H9 (cell line): ENCODE data around the gene DENND10. TPM values are rescaled to one million over a fixed set of nuclear protein-coding genes. Genes with fewer than 3 reads are reported as not detected.

Experiments
- DNase-seq: peaks from one replicate; pipeline ENCODE4 v3.0.0-alpha.2; 2017
- H2AFZ ChIP-seq: one replicate; pipeline ENCODE4 v1.6.1; 2013; ENCODE audit warnings: mild to moderate bottlenecking, low read length, control low read depth, moderate library complexity
- H2AK5ac ChIP-seq: 2 replicates; pipeline ENCODE4 v1.6.1; 2013; ENCODE audit warnings: low read length, control low read depth, mixed read lengths; ENCODE audit not compliant: insufficient read length
- H2BK120ac ChIP-seq: one replicate; pipeline ENCODE4 v1.6.1; 2013; ENCODE audit warnings: low read depth, mild to moderate bottlenecking, low read length, control low read depth, inconsistent platforms; ENCODE audit not compliant: poor library complexity, severe bottlenecking
- H2BK12ac ChIP-seq: 2 replicates; pipeline ENCODE4 v1.6.1; 2013; ENCODE audit warnings: low read length, control low read depth, mixed read lengths, low read depth; ENCODE audit not compliant: insufficient read length
- H2BK15ac ChIP-seq: 2 replicates; pipeline ENCODE4 v1.6.1; 2013; ENCODE audit warnings: low read depth, low read length, control low read depth
- H2BK20ac ChIP-seq: one replicate; pipeline ENCODE4 v1.6.1; 2013; ENCODE audit warnings: low read depth, mild to moderate bottlenecking, low read length, control low read depth, inconsistent platforms; ENCODE audit not compliant: poor library complexity, severe bottlenecking
- H2BK5ac ChIP-seq: 2 replicates; pipeline ENCODE4 v1.6.1; 2013; ENCODE audit warnings: low read length, control low read depth, mixed read lengths; ENCODE audit not compliant: insufficient read length
- H3K14ac ChIP-seq: 2 replicates; pipeline ENCODE4 v1.6.1; 2013; ENCODE audit warnings: low read length, control low read depth; ENCODE audit not compliant: insufficient read depth
- H3K18ac ChIP-seq: 2 replicates; pipeline ENCODE4 v1.6.1; 2013; ENCODE audit warnings: low read depth, mild to moderate bottlenecking, mixed read lengths, low read length, control low read depth; ENCODE audit not compliant: insufficient read length
- H3K23ac ChIP-seq: 2 replicates; pipeline ENCODE4 v1.6.1; 2013; ENCODE audit warnings: low read length, control low read depth, mixed read lengths, low read depth; ENCODE audit not compliant: insufficient read length
- H3K23me2 ChIP-seq: 2 replicates; pipeline ENCODE4 v1.6.1; 2013; ENCODE audit warnings: low read depth, mild to moderate bottlenecking, mixed read lengths, low read length, control low read depth; ENCODE audit not compliant: insufficient read length, poor library complexity, severe bottlenecking
- H3K27ac ChIP-seq: 2 replicates; pipeline ENCODE4 v1.5.1; 2013; ENCODE audit warnings: low read length, control low read depth, mixed read lengths, low read depth; ENCODE audit not compliant: insufficient read length
- H3K27me3 ChIP-seq: 2 replicates; pipeline ENCODE4 v1.6.1; 2013; ENCODE audit warnings: low read length, control low read depth, inconsistent platforms; ENCODE audit not compliant: insufficient read depth
- H3K4ac ChIP-seq: 2 replicates; pipeline ENCODE4 v1.6.1; 2013; ENCODE audit warnings: low read depth, mild to moderate bottlenecking, control low read depth, inconsistent platforms, low read length, moderate library complexity
- H3K4me1 ChIP-seq: 2 replicates; pipeline ENCODE4 v1.6.1; 2013; ENCODE audit warnings: low read length, control low read depth, inconsistent platforms; ENCODE audit not compliant: insufficient read depth
- H3K4me2 ChIP-seq: 2 replicates; pipeline ENCODE4 v1.6.1; 2013; ENCODE audit warnings: low read length, control low read depth, mixed read lengths; ENCODE audit not compliant: insufficient read length, insufficient read depth
- H3K56ac ChIP-seq: 2 replicates; pipeline ENCODE4 v1.6.1; 2013; ENCODE audit warnings: low read depth, mild to moderate bottlenecking, mixed read lengths, low read length, control low read depth; ENCODE audit not compliant: insufficient read length
- H3K79me1 ChIP-seq: 2 replicates; pipeline ENCODE4 v1.6.1; 2013; ENCODE audit warnings: low read depth, mild to moderate bottlenecking, moderate library complexity, low read length, control low read depth, inconsistent platforms; ENCODE audit not compliant: insufficient read depth, poor library complexity, severe bottlenecking
- H3K79me2 ChIP-seq: 2 replicates; pipeline ENCODE4 v1.6.1; 2013; ENCODE audit warnings: low read length, control low read depth, inconsistent platforms; ENCODE audit not compliant: insufficient read depth
- H3K9ac ChIP-seq: 2 replicates; pipeline ENCODE4 v1.6.1; 2013; ENCODE audit warnings: low read length, control low read depth, mixed read lengths; ENCODE audit not compliant: insufficient read length; ENCODE audit errors: extremely low read depth
- H3K9me3 ChIP-seq: one replicate; pipeline ENCODE4 v1.6.1; 2013; ENCODE audit warnings: low read depth, low read length, inconsistent platforms; ENCODE audit not compliant: control insufficient read depth
- H3T11ph ChIP-seq: one replicate; pipeline ENCODE4 v1.6.1; 2013; ENCODE audit warnings: mild to moderate bottlenecking, low read length, control low read depth, inconsistent platforms
- H4K20me1 ChIP-seq: one replicate; pipeline ENCODE4 v1.6.1; 2013; ENCODE audit not compliant: control insufficient read depth, insufficient read length, insufficient read depth
- H4K5ac ChIP-seq: 2 replicates; pipeline ENCODE4 v1.6.1; 2013; ENCODE audit warnings: low read depth, mild to moderate bottlenecking, mixed read lengths, low read length, control low read depth; ENCODE audit not compliant: insufficient read length
- H4K8ac ChIP-seq: replicated peaks from 2 replicates; pipeline ENCODE4 v1.6.1; 2013; ENCODE audit warnings: low read length, control low read depth, mixed read lengths, low read depth; ENCODE audit not compliant: insufficient read length
- H4K91ac ChIP-seq: 2 replicates; pipeline ENCODE4 v1.6.1; 2013; ENCODE audit warnings: low read depth, mild to moderate bottlenecking, moderate library complexity, mixed read lengths, low read length, control low read depth; ENCODE audit not compliant: insufficient read length
- H3K27ac Mint-ChIP-seq, 3 experiments: 2 replicates in 2 of 3; 3 replicates in 1 of 3; pipeline ENCODE4 v1.8.0; 2020 to 2021; ENCODE audit warnings: mixed read lengths in 3 of 3, mild to moderate bottlenecking in 1 of 3, moderate library complexity in 1 of 3
- H3K27me3 Mint-ChIP-seq: 2 replicates; pipeline ENCODE4 v1.8.0; 2021; ENCODE audit warnings: low read depth, mild to moderate bottlenecking, moderate library complexity, mixed read lengths
- H3K36me3 Mint-ChIP-seq, 3 experiments: 2 replicates in 2 of 3; 3 replicates in 1 of 3; pipeline ENCODE4 v1.8.0; 2020 to 2021; ENCODE audit warnings: low read depth in 3 of 3, mixed read lengths in 3 of 3; ENCODE audit not compliant: insufficient read depth in 1 of 3
- H3K4me1 Mint-ChIP-seq, 2 experiments: 2 replicates each; pipeline ENCODE4 v1.8.0; 2020; ENCODE audit warnings: mixed read lengths in 2 of 2
- H3K4me3 Mint-ChIP-seq, 2 experiments: 2 replicates in 1 of 2; 3 replicates in 1 of 2; pipeline ENCODE4 v1.8.0; 2020 to 2021; ENCODE audit warnings: mild to moderate bottlenecking in 2 of 2, mixed read lengths in 2 of 2, moderate library complexity in 1 of 2
- H3K9me3 Mint-ChIP-seq, 2 experiments: 2 replicates in 1 of 2; 3 replicates in 1 of 2; pipeline ENCODE4 v1.8.0; 2020; ENCODE audit warnings: mild to moderate bottlenecking in 2 of 2, mixed read lengths in 2 of 2, moderate library complexity in 1 of 2
- CTCF ChIP-seq: fragments of 200-600 bp; sonication (generic); conservative IDR thresholded peaks from 3 replicates; pipeline ENCODE4 v1.8.0; 2021; ENCODE audit warnings: antibody characterized with exemption, mild to moderate bottlenecking
- WGBS: extraction: QIAGEN DNeasy Blood & Tissue Kit; methylation state at CpG from one replicate; pipeline ENCODE4 v1.1.7; 2013; ENCODE audit warnings: missing lambda C conversion rate, low lambda C conversion rate, mixed read lengths; ENCODE audit not compliant: insufficient read length; ENCODE audit errors: extremely low coverage; 5-methylcytosine and 5-hydroxymethylcytosine counted together
- total RNA-seq: library from RNA; stranded (reverse); gene quantifications from 2 replicates; pipeline ENCODE4 v1.2.1, GENCODE V29; 2021

DENND10 gene
- total RNA-seq, 1 experiment from 2014 or later = 63.2 TPM

GRCh38 chr10:119101366-119102098, 2.4 kb upstream of the DENND10 start:
- no peak overlapping the region for H4K91ac ChIP-seq
- no peak overlapping the region; a peak in 1 of 5 replicates for H3K4me3 Mint-ChIP-seq
- H3K9me3 Mint-ChIP-seq = no peaks in the 10 kb centered on the region
- no peaks in the 10 kb centered on the region for H3K4me1 ChIP-seq
- no peaks in the 10 kb centered on the region for H3K9me3 ChIP-seq
- H2AK5ac ChIP-seq = no peak overlapping the region
- H3K56ac ChIP-seq = no peak overlapping the region
- H3K36me3 Mint-ChIP-seq = peaks cover 0 to 12% (median 0%) of the 10 kb centered on the region in 3 experiments; a peak in 1 of 7 replicates
- no peak overlapping the region; a peak in 1 of 7 replicates for H3K27ac Mint-ChIP-seq
- H3K4ac ChIP-seq = no peak overlapping the region
- no peak for TF ChIP-seq CTCF
- H3K27me3 Mint-ChIP-seq = no peaks in the 10 kb centered on the region; the same call in none of the 2 replicates
- H4K20me1 ChIP-seq = no peaks in the 10 kb centered on the region
- H3K4me1 Mint-ChIP-seq = peaks cover 4 to 8% of the 10 kb centered on the region in 2 experiments
- no peak overlapping the region for H3K4me2 ChIP-seq
- no peak overlapping the region for H3K27ac ChIP-seq
- peaks cover 1% of the 10 kb centered on the region; the same call in 1 of the 2 replicates for H3K79me2 ChIP-seq
- H4K8ac ChIP-seq = no peak overlapping the region
- H4K5ac ChIP-seq = no peak overlapping the region
- H2BK12ac ChIP-seq = no peak overlapping the region
- H3K9ac ChIP-seq = no peak overlapping the region
- no CpG with 5 or more reads among the region's 10 CpGs for WGBS
- peaks cover 6% of the 10 kb centered on the region for H3K79me1 ChIP-seq
- H3K23ac ChIP-seq = no peak overlapping the region
- no peak overlapping the region for H3K18ac ChIP-seq
- H2BK5ac ChIP-seq = no peak overlapping the region
- DNase-seq = no peak
- H2AFZ ChIP-seq = no peak overlapping the region
- H3K14ac ChIP-seq = no peak overlapping the region
- H2BK20ac ChIP-seq = no peak overlapping the region
- no peak overlapping the region for H2BK120ac ChIP-seq
- no peaks in the 10 kb centered on the region for H3K27me3 ChIP-seq
- no peak overlapping the region for H2BK15ac ChIP-seq
- no peaks in the 10 kb centered on the region for H3K23me2 ChIP-seq
- H3T11ph ChIP-seq = no peak overlapping the region
